H1 (cell line): ENCODE measurements around the gene C3orf22. TPM values are rescaled to one million over a fixed set of nuclear protein-coding genes. Genes with fewer than 3 reads are reported as not detected.
A peak's percentile ranks its signal among the peaks of the same experiment; 100 is the strongest.

ENCODE experiments used
- CTCF ChIA-PET: fragments of 300-600 bp; sonication (Branson Sonifier 250); formaldehyde crosslinking; loops from one replicate; lab custom pipeline; 2021; ENCODE audit not compliant: partially characterized antibody; lab: Charles Lee
- POLR2A ChIA-PET: fragments of 300-600 bp; sonication (Branson Sonifier 250); formaldehyde crosslinking; loops from one replicate; lab custom pipeline; 2021; ENCODE audit warnings: inconsistent platforms; ENCODE audit not compliant: partially characterized antibody; lab: Charles Lee
- DNase-seq, 2 experiments: peaks; one replicate each; pipeline versions ENCODE4 v3.0.0 to v3.0.0-alpha.2; 2010 to 2022; ENCODE audit warnings: low spot score in 2 of 2, low read depth in 1 of 2, mixed read lengths in 1 of 2
- FAIRE-seq: peaks from 2 replicates; lab custom pipeline; 2011; peaks lifted over from hg19 to GRCh38; lab: Jason Lieb, UNC
- H2AFZ ChIP-seq: 2 replicates; pipeline ENCODE4 v1.8.1; 2012; ENCODE audit warnings: low read length, inconsistent platforms
- H2AK5ac ChIP-seq: 2 replicates; pipeline ENCODE4 v1.6.1; 2013; ENCODE audit warnings: low read depth, low read length
- H2BK120ac ChIP-seq: replicated peaks from 2 replicates; pipeline ENCODE3; 2013; ENCODE audit warnings: low read depth, low read length, inconsistent platforms
- H2BK12ac ChIP-seq: 2 replicates; pipeline ENCODE4 v1.6.1; 2013; ENCODE audit warnings: low read depth, low read length
- H2BK15ac ChIP-seq: 2 replicates; pipeline ENCODE4 v1.6.1; 2013; ENCODE audit warnings: low read length
- H2BK20ac ChIP-seq: 2 replicates; pipeline ENCODE4 v1.6.1; 2013; ENCODE audit warnings: low read length
- H2BK5ac ChIP-seq: 2 replicates; pipeline ENCODE4 v1.6.1; 2013; ENCODE audit warnings: low read depth, low read length
- H3K14ac ChIP-seq: 2 replicates; pipeline ENCODE4 v1.6.1; 2013; ENCODE audit warnings: inconsistent platforms; ENCODE audit not compliant: insufficient read length
- H3K18ac ChIP-seq: 2 replicates; pipeline ENCODE4 v1.6.1; 2013; ENCODE audit warnings: low read length; ENCODE audit errors: extremely low read depth
- H3K23ac ChIP-seq: 2 replicates; pipeline ENCODE4 v1.6.1; 2013; ENCODE audit warnings: inconsistent platforms; ENCODE audit not compliant: insufficient read length
- H3K23me2 ChIP-seq: 2 replicates; pipeline ENCODE4 v1.6.1; 2013; ENCODE audit warnings: low read depth, low read length
- H3K27ac ChIP-seq: 2 replicates; pipeline ENCODE4 v1.6.1; 2011; ENCODE audit warnings: low read depth, low read length, inconsistent platforms
- H3K27me3 ChIP-seq, 4 experiments: replicated peaks in 1 of 4; 1 replicate in 1 of 4; 2 replicates in 3 of 4; pipeline versions ENCODE4 v1.6.1 to v1.8.1; 2011 to 2013; ENCODE audit warnings: low read length in 3 of 4, mild to moderate bottlenecking in 3 of 4, inconsistent platforms in 2 of 4, mixed read lengths in 2 of 4, moderate library complexity in 1 of 4; ENCODE audit not compliant: control insufficient read depth in 3 of 4, insufficient read depth in 3 of 4; ENCODE audit errors: extremely low read depth in 1 of 4
- H3K36me3 ChIP-seq, 4 experiments: 2 replicates each; pipeline versions ENCODE4 v1.6.1 to v1.8.1; 2011 to 2013; ENCODE audit warnings: mild to moderate bottlenecking in 4 of 4, low read length in 3 of 4, moderate library complexity in 2 of 4, control low read depth in 1 of 4, inconsistent platforms in 1 of 4; ENCODE audit not compliant: insufficient read depth in 4 of 4, control insufficient read depth in 2 of 4
- H3K4ac ChIP-seq: replicated peaks from 2 replicates; pipeline ENCODE3; 2013; ENCODE audit warnings: low read length, low read depth, mixed read lengths, inconsistent platforms; ENCODE audit not compliant: insufficient read length
- H3K4me1 ChIP-seq, 4 experiments: replicated peaks in 1 of 4; 1 replicate in 1 of 4; 2 replicates in 3 of 4; pipeline versions ENCODE4 v1.6.1 to v1.8.1; 2011 to 2013; ENCODE audit warnings: low read length in 3 of 4, inconsistent platforms in 2 of 4, mixed read lengths in 1 of 4; ENCODE audit not compliant: insufficient read depth in 4 of 4, control insufficient read depth in 3 of 4
- H3K4me2 ChIP-seq, 2 experiments: 2 replicates each; pipeline versions ENCODE4 v1.6.1 to v1.8.1; 2011 to 2013; ENCODE audit warnings: low read depth in 2 of 2, low read length in 2 of 2, control low read depth in 1 of 2, inconsistent platforms in 1 of 2, mild to moderate bottlenecking in 1 of 2; ENCODE audit not compliant: insufficient read depth in 1 of 2
- H3K4me3 ChIP-seq, 4 experiments: fragments of 200-600, 300-600 bp in 1 of 4; sonication (generic), shearing (Covaris generic), sonication (Bioruptor Twin) in 1 of 4; 2 replicates each; pipeline versions ENCODE4 v1.5.1 to v1.8.1; 2011 to 2016; ENCODE audit warnings: low read length in 4 of 4, low read depth in 3 of 4, control low read depth in 2 of 4, inconsistent platforms in 2 of 4, mild to moderate bottlenecking in 2 of 4, mixed read lengths in 1 of 4, moderate library complexity in 1 of 4; ENCODE audit not compliant: insufficient read depth in 2 of 4; ENCODE audit errors: extremely low read depth in 1 of 4
- H3K56ac ChIP-seq: replicated peaks from 2 replicates; pipeline ENCODE3; 2013; ENCODE audit warnings: low read depth, mild to moderate bottlenecking, mixed read lengths, low read length, inconsistent platforms; ENCODE audit not compliant: insufficient read length
- H3K79me1 ChIP-seq: 2 replicates; pipeline ENCODE4 v1.6.1; 2013; ENCODE audit warnings: low read depth, low read length, control low read depth
- H3K79me2 ChIP-seq, 2 experiments: 2 replicates each; pipeline versions ENCODE4 v1.6.1 to v1.8.1; 2012 to 2013; ENCODE audit warnings: low read length in 2 of 2, mild to moderate bottlenecking in 2 of 2, inconsistent platforms in 1 of 2; ENCODE audit not compliant: insufficient read depth in 2 of 2, control insufficient read depth in 1 of 2
- H3K9ac ChIP-seq, 4 experiments: replicated peaks in 1 of 4; 1 replicate in 1 of 4; 2 replicates in 3 of 4; pipeline versions ENCODE4 v1.6.1 to v1.8.1; 2011 to 2013; ENCODE audit warnings: low read depth in 3 of 4, low read length in 3 of 4, control low read depth in 2 of 4, mild to moderate bottlenecking in 2 of 4, moderate library complexity in 2 of 4, inconsistent platforms in 1 of 4; ENCODE audit errors: extremely low read depth in 1 of 4
- H3K9me3 ChIP-seq, 2 experiments: 2 replicates each; pipeline versions ENCODE4 v1.6.1 to v1.8.1; 2012 to 2013; ENCODE audit warnings: mild to moderate bottlenecking in 2 of 2, moderate library complexity in 2 of 2, control low read depth in 1 of 2, inconsistent platforms in 1 of 2, low read depth in 1 of 2, low read length in 1 of 2, mixed read lengths in 1 of 2; ENCODE audit not compliant: insufficient read depth in 2 of 2
- H4K20me1 ChIP-seq, 2 experiments: replicated peaks in 1 of 2; 2 replicates each; pipeline versions ENCODE3 to v1.8.1; 2011 to 2013; ENCODE audit warnings: inconsistent platforms in 2 of 2, low read length in 2 of 2, mild to moderate bottlenecking in 1 of 2; ENCODE audit not compliant: insufficient read depth in 2 of 2, control insufficient read depth in 1 of 2
- H4K5ac ChIP-seq: 2 replicates; pipeline ENCODE4 v1.6.1; 2013; ENCODE audit warnings: low read length, low read depth, mixed read lengths, inconsistent platforms; ENCODE audit not compliant: insufficient read length
- H4K8ac ChIP-seq: 2 replicates; pipeline ENCODE4 v1.8.0; 2013; ENCODE audit warnings: mild to moderate bottlenecking, moderate library complexity, low read length, inconsistent platforms; ENCODE audit not compliant: insufficient read depth; ENCODE audit errors: extremely low read depth
- H4K91ac ChIP-seq: replicated peaks from 2 replicates; pipeline ENCODE3; 2013; ENCODE audit warnings: low read length, mixed read lengths, inconsistent platforms; ENCODE audit not compliant: insufficient read length
- CREB1 ChIP-seq: IDR thresholded peaks from 2 replicates; pipeline ENCODE4 v1.6.1; 2012; ENCODE audit warnings: inconsistent platforms
- EGR1 ChIP-seq: IDR thresholded peaks from 2 replicates; pipeline ENCODE4 v1.6.1; 2011; ENCODE audit warnings: low read depth, low read length, borderline replicate concordance
- SAP30 ChIP-seq: fragments of 300-600 bp; sonication (generic); IDR thresholded peaks from 2 replicates; pipeline ENCODE4 v1.7.1; 2012; ENCODE audit warnings: low read length, moderate library complexity, mild to moderate bottlenecking, inconsistent platforms; ENCODE audit not compliant: insufficient read depth, insufficient replicate concordance
- SP1 ChIP-seq: IDR thresholded peaks from 2 replicates; pipeline ENCODE4 v1.6.1; 2011; ENCODE audit warnings: low read depth, low read length
- SUZ12 ChIP-seq: fragments of 200-600 bp; sonication (generic); IDR thresholded peaks from 2 replicates; pipeline ENCODE4 v1.6.1; 2012; ENCODE audit warnings: mild to moderate bottlenecking, inconsistent platforms, low read length, moderate library complexity, mixed read lengths
- TAF1 ChIP-seq: IDR thresholded peaks from 2 replicates; pipeline ENCODE4 v1.6.1; 2011; ENCODE audit warnings: mild to moderate bottlenecking, low read depth, low read length
- WGBS, 2 experiments: shearing (Covaris generic) in 1 of 2; methylation state at CpG; one replicate each; pipeline versions ENCODE4 v1.1.6 to v1.1.7; 2013 to 2015; ENCODE audit warnings: low lambda C conversion rate in 2 of 2, mixed read lengths in 2 of 2, inconsistent platforms in 1 of 2, low coverage in 1 of 2, missing lambda C conversion rate in 1 of 2; ENCODE audit not compliant: insufficient replicate concordance in 2 of 2, insufficient coverage in 1 of 2, insufficient read length in 1 of 2; ENCODE audit errors: extremely low coverage in 1 of 2, missing lambda C conversion rate in 1 of 2; 5-methylcytosine and 5-hydroxymethylcytosine counted together
- polyA plus RNA-seq, 7 experiments: library from polyadenylated mRNA; depleted of rRNA in 3 of 7; stranded (reverse) in 5 of 7; unstranded in 2 of 7; fragments of >200 nt in 5 of 7; fragments of 200-250 nt in 2 of 7; gene quantifications; 1 replicate in 5 of 7; 2 replicates in 1 of 7; 4 replicates in 1 of 7; pipeline versions ENCODE4 v1.2.1 to v1.2.3, GENCODE V29; 2011 to 2013; ENCODE audit warnings: missing spikeins in 2 of 7, mixed read lengths in 2 of 7
- total RNA-seq: library from RNA; stranded (reverse); fragmentation: NEBNext Ultra II Directional; extraction: Animal tissue kit (Norgen Biotek cat#: 25700); gene quantifications from 2 replicates; pipeline ENCODE4 v1.2.1, GENCODE V29; 2021
- TF ChIP-seq, protein P1 (sequence below), 3 experiments: IDR thresholded peaks; 1 replicate in 2 of 3; 2 replicates in 1 of 3; pipeline versions ENCODE4 v1.5.1 to v1.6.1; 2011; ENCODE audit warnings: low read length in 3 of 3, mild to moderate bottlenecking in 3 of 3, inconsistent platforms in 2 of 3, low read depth in 1 of 3, moderate library complexity in 1 of 3; ENCODE audit not compliant: insufficient read depth in 1 of 3; ENCODE audit errors: control extremely low read depth in 1 of 3
- TF ChIP-seq, protein P2 (sequence below): IDR thresholded peaks from 2 replicates; pipeline ENCODE4 v1.6.1; 2011; ENCODE audit warnings: low read depth, mild to moderate bottlenecking, low read length; ENCODE audit not compliant: insufficient read depth

Gene C3orf22
- total and polyA plus RNA-seq, 2 of the 8 experiments (the other 6 are each of a cell fraction or from before 2014, with no cell fraction given): not detected

DNA sequence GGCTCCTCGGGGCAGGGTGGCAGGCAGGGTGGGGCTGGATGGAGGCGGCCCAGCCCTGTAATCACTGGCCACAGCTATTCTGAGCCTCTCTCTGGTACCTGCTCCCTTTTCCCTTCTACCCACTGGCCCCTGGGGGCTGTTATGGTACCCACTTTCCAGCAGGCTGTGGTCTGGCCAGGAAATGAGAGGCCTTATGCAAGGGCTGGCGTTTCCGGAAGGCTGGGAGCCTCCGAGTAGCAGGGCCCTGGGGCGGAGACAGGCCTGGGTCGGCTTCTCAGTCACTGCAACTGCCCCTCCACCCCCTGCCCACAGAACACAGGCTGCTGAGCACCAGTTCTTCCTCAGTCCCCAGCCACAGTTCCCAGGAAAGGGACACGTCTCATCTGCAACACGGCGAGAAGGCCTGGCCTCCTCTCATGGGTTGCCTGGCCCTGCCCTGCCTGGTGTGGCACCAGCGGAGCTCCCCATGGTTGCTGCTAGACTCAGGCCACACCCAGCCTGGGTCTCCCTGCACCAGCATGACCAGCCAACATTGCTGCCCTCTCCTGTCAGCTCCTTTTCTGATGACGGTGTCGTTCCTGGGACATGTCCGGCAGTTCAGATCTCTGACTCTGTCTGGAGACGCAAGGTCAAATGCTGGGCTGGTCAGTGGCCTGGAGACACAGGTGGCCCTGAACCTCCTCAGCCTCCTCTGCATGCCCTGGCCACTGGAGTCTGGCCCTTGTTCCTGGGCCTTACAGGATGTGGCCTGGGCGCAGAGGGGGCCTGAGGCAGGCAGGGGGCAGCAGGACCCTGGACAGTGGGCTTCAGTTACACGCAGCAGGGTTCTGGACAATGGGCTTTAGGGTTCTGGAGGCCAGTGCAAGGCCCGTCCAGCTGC lies 28.3 kb downstream of the C3orf22 start:
- ChIA-PET CTCF (interaction anchor here (0.7 to 1.9 kb wide), 11 partner anchors 9 to 1017 kb away, joined by 3 to 8 read pairs (median 3); no protein-coding TSS in a partner anchor), POLR2A (no interaction called here)
- Histone ChIP-seq H2AFZ (no peak overlapping the region), H4K8ac (no peak overlapping the region; the same call in 1 of the 2 replicates), H2AK5ac (no peak overlapping the region), H2BK15ac (0 out of 2 replicates have a peak overlapping the region, but pooled peaks have one; percentile 61), H3K14ac (no peak overlapping the region), H3K23me2 (peaks cover 2% of the 10 kb centered on the region; the same call in 1 of the 2 replicates), H3K9ac (no peak overlapping the region), H3K27ac (no peak overlapping the region), H4K5ac (no peak overlapping the region), H3K18ac (no peak overlapping the region; the same call in 1 of the 2 replicates), H3K9me3 (no peaks in the 10 kb centered on the region), H4K91ac (no peak overlapping the region), H3K4me2 (no peak overlapping the region), H4K20me1 (peaks cover 0 to 4% of the 10 kb centered on the region in 2 experiments), H3K4me3 (no peak overlapping the region), H3K4ac (no peak overlapping the region), H3K23ac (no peak overlapping the region), H3K79me2 (no peaks in the 10 kb centered on the region), H2BK120ac (no peak overlapping the region), H3K4me1 (peaks cover 0 to 6% (median 2%) of the 10 kb centered on the region in 4 experiments; a peak in 2 of 7 replicates), H3K79me1 (no peaks in the 10 kb centered on the region), H2BK20ac (no peak overlapping the region), H3K27me3 (no peaks in the 10 kb centered on the region; a peak in 1 of 7 replicates), H2BK5ac (no peak overlapping the region), H3K36me3 (no peaks in the 10 kb centered on the region), H2BK12ac (no peak overlapping the region; the same call in 1 of the 2 replicates), H3K56ac (no peak overlapping the region)
- no peak for FAIRE-seq
- DNase-seq: no peak
- 92% methylated on average over 18 of the region's 18 CpGs; no CpG with 5 or more reads in 1 of the 2 experiments for WGBS, 2 experiments
- TF ChIP-seq, protein P1, sequence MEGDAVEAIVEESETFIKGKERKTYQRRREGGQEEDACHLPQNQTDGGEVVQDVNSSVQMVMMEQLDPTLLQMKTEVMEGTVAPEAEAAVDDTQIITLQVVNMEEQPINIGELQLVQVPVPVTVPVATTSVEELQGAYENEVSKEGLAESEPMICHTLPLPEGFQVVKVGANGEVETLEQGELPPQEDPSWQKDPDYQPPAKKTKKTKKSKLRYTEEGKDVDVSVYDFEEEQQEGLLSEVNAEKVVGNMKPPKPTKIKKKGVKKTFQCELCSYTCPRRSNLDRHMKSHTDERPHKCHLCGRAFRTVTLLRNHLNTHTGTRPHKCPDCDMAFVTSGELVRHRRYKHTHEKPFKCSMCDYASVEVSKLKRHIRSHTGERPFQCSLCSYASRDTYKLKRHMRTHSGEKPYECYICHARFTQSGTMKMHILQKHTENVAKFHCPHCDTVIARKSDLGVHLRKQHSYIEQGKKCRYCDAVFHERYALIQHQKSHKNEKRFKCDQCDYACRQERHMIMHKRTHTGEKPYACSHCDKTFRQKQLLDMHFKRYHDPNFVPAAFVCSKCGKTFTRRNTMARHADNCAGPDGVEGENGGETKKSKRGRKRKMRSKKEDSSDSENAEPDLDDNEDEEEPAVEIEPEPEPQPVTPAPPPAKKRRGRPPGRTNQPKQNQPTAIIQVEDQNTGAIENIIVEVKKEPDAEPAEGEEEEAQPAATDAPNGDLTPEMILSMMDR (IDR thresholded peaks at IDR 0.05; ENCODE audit: control extremely low read depth in 1 of 3, insufficient read depth in 1 of 3, low read depth in 1 of 3, low read length in 3 of 3): peak in 2 of 3 experiments; percentile 37 to 44; a peak in 3 of 4 replicates
- TF ChIP-seq TAF1 (no peak), SP1 (no peak), SUZ12 (no peak), SAP30 (no peak), EGR1 (no peak), CREB1 (no peak)
- TF ChIP-seq, protein P2, sequence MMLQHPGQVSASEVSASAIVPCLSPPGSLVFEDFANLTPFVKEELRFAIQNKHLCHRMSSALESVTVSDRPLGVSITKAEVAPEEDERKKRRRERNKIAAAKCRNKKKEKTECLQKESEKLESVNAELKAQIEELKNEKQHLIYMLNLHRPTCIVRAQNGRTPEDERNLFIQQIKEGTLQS: no peak
